HepG2 (cell line): ENCODE data around the gene TNP2. TPM values are rescaled to one million over a fixed set of nuclear protein-coding genes. Genes with fewer than 3 reads are reported as not detected.

Experiments used
- EHMT2 ChIP-seq: fragments of 200-600 bp; sonication (generic); IDR thresholded peaks from 2 replicates; pipeline ENCODE4 v1.7.0; 2017; ENCODE audit warnings: antibody characterized with exemption, low read depth, low read length, borderline replicate concordance
- ELK4 ChIP-seq: sonication (generic); formaldehyde crosslinking; IDR thresholded peaks from 2 replicates; pipeline ENCODE4 v1.9.0; 2021; ENCODE audit warnings: missing genetic modification reagents, borderline replicate concordance
- FOXC1 ChIP-seq: sonication (generic); formaldehyde crosslinking; IDR thresholded peaks from 2 replicates; pipeline ENCODE4 v1.8.0; 2022; ENCODE audit warnings: mild to moderate bottlenecking, missing genetic modification reagents, borderline replicate concordance
- HNRNPLL ChIP-seq: fragments of 200-400 bp; formaldehyde crosslinking; IDR thresholded peaks from 2 replicates; pipeline ENCODE4 v1.6.1; 2017; ENCODE audit warnings: mild to moderate bottlenecking, low read depth, low read length; ENCODE audit not compliant: poor library complexity, severe bottlenecking
- HNRNPUL1 ChIP-seq: fragments of 200-400 bp; formaldehyde crosslinking; IDR thresholded peaks from 2 replicates; pipeline ENCODE4 v1.6.1; 2017; ENCODE audit warnings: low read depth, mild to moderate bottlenecking, low read length, moderate library complexity
- JARID2 ChIP-seq: sonication (generic); formaldehyde crosslinking; IDR thresholded peaks from 2 replicates; pipeline ENCODE4 v1.8.1; 2023; ENCODE audit warnings: missing genetic modification reagents, inconsistent platforms; ENCODE audit not compliant: insufficient replicate concordance
- KDM4B ChIP-seq: sonication (generic); formaldehyde crosslinking; IDR thresholded peaks from 2 replicates; pipeline ENCODE4 v1.4.0; 2020; ENCODE audit warnings: missing genetic modification reagents
- KMT2B ChIP-seq: IDR thresholded peaks from 2 replicates; pipeline ENCODE4 v1.6.1; 2016; ENCODE audit warnings: missing genetic modification reagents, missing compliant biosample characterization
- NFIC ChIP-seq: IDR thresholded peaks from 2 replicates; pipeline ENCODE4 v1.6.1; 2012; ENCODE audit warnings: mild to moderate bottlenecking, low read length, inconsistent platforms
- ONECUT2 ChIP-seq: sonication (generic); formaldehyde crosslinking; IDR thresholded peaks from 2 replicates; pipeline ENCODE4 v1.4.0; 2020; ENCODE audit warnings: missing genetic modification reagents
- RXRA ChIP-seq: sonication (generic); formaldehyde crosslinking; IDR thresholded peaks from 2 replicates; pipeline ENCODE4 v1.5.1; 2020; ENCODE audit warnings: missing genetic modification reagents
- TERF1 ChIP-seq: sonication (generic); formaldehyde crosslinking; IDR thresholded peaks from 2 replicates; pipeline ENCODE4 v1.8.0; 2022; ENCODE audit warnings: mild to moderate bottlenecking, missing genetic modification reagents, moderate library complexity
- THAP7 ChIP-seq: sonication (generic); formaldehyde crosslinking; IDR thresholded peaks from 2 replicates; pipeline ENCODE4 v1.8.1; 2023; ENCODE audit warnings: mild to moderate bottlenecking, missing genetic modification reagents
- U2AF1 ChIP-seq: fragments of 200-400 bp; formaldehyde crosslinking; optimal IDR thresholded peaks from 2 replicates; pipeline ENCODE3; 2017; ENCODE audit warnings: mild to moderate bottlenecking, low read depth, low read length
- XRCC5 ChIP-seq: fragments of 200-400 bp; formaldehyde crosslinking; optimal IDR thresholded peaks from 2 replicates; pipeline ENCODE3; 2017; ENCODE audit warnings: mild to moderate bottlenecking, low read length
- ZFAT ChIP-seq: sonication (generic); formaldehyde crosslinking; conservative IDR thresholded peaks from 2 replicates; pipeline ENCODE4 v1.8.1; 2023; ENCODE audit warnings: missing genetic modification reagents, inconsistent platforms
- ZFP1 ChIP-seq: IDR thresholded peaks from 2 replicates; pipeline ENCODE4 v1.6.1; 2016
- ZFP91 ChIP-seq: sonication (generic); formaldehyde crosslinking; IDR thresholded peaks from 2 replicates; pipeline ENCODE4 v1.9.0; 2022; ENCODE audit warnings: missing genetic modification reagents, mild to moderate bottlenecking, borderline replicate concordance
- ZMYM3 ChIP-seq: sonication (generic); formaldehyde crosslinking; IDR thresholded peaks from 2 replicates; pipeline ENCODE4 v1.5.1; 2020; ENCODE audit warnings: mild to moderate bottlenecking, missing genetic modification reagents
- ZNF430 ChIP-seq: sonication (generic); formaldehyde crosslinking; IDR thresholded peaks from 2 replicates; pipeline ENCODE4 v1.9.0; 2021; ENCODE audit warnings: mild to moderate bottlenecking, missing genetic modification reagents
- ZNF496 ChIP-seq: sonication (generic); formaldehyde crosslinking; IDR thresholded peaks from 2 replicates; pipeline ENCODE4 v1.8.1; 2023; ENCODE audit warnings: mild to moderate bottlenecking, moderate library complexity, missing genetic modification reagents; ENCODE audit not compliant: insufficient replicate concordance
- ZNF510 ChIP-seq: sonication (generic); formaldehyde crosslinking; IDR thresholded peaks from 2 replicates; pipeline ENCODE4 v1.4.0; 2020; ENCODE audit warnings: low read depth, mild to moderate bottlenecking, missing genetic modification reagents
- ZNF672 ChIP-seq: sonication (generic); formaldehyde crosslinking; IDR thresholded peaks from 2 replicates; pipeline ENCODE4 v1.8.1; 2022; ENCODE audit warnings: missing genetic modification reagents
- ZNF703 ChIP-seq: sonication (generic); formaldehyde crosslinking; IDR thresholded peaks from 2 replicates; pipeline ENCODE4 v1.5.1; 2020; ENCODE audit warnings: missing genetic modification reagents, mild to moderate bottlenecking, moderate library complexity, borderline replicate concordance
- ZNF878 ChIP-seq: sonication (generic); formaldehyde crosslinking; IDR thresholded peaks from 2 replicates; pipeline ENCODE4 v1.8.1; 2023; ENCODE audit warnings: mild to moderate bottlenecking, missing genetic modification reagents, moderate library complexity
- ZSCAN12 ChIP-seq: sonication (generic); formaldehyde crosslinking; IDR thresholded peaks from 2 replicates; pipeline ENCODE4 v1.9.0; 2021; ENCODE audit warnings: mild to moderate bottlenecking, missing genetic modification reagents
- polyA plus RNA-seq, 8 experiments: library from polyadenylated mRNA; depleted of rRNA in 3 of 8; stranded (reverse) in 7 of 8; unstranded in 1 of 8; fragments of >200 nt; fragmentation: Illumina TruSeq in 4 of 8; extraction: Trizol in 4 of 8; gene quantifications; 2 replicates each; pipeline versions ENCODE4 v1.2.1 to v1.2.3, GENCODE V29; 2011 to 2016; ENCODE audit warnings: low read depth in 4 of 8, missing spikeins in 1 of 8, mixed read lengths in 1 of 8; ENCODE audit not compliant: insufficient read depth in 1 of 8
- total RNA-seq, 5 experiments: library from RNA; depleted of rRNA; stranded (reverse); fragments of >200 nt; fragmentation: Illumina TruSeq; extraction: Trizol; gene quantifications; 2 replicates each; pipeline ENCODE4 v1.2.3, GENCODE V29; 2016; ENCODE audit warnings: low read depth in 1 of 5

The TNP2 gene
- total and polyA plus RNA-seq, 2 of the 13 experiments (the other 11 are each of a cell fraction or from before 2014, with no cell fraction given) = not detected

- TF ChIP-seq ZNF430 (no peak), TERF1 (no peak), ZFP1 (no peak), ZMYM3 (CRISPR knock-in tag) (0 out of 2 replicates have a peak, but pooled peaks have one; percentile 55), ZSCAN12 (CRISPR knock-in tag) (no peak), HNRNPLL (no peak), ZNF672 (CRISPR knock-in tag) (no peak), HNRNPUL1 (no peak), RXRA (CRISPR knock-in tag) (no peak), ZNF496 (CRISPR knock-in tag) (no peak), FOXC1 (CRISPR knock-in tag) (no peak), ZFAT (CRISPR knock-in tag) (no peak), KDM4B (CRISPR knock-in tag) (no peak), ZNF510 (CRISPR knock-in tag) (0 out of 2 replicates have a peak, but pooled peaks have one; percentile 9), ZNF878 (CRISPR knock-in tag) (no peak), EHMT2 (no peak), ZNF703 (CRISPR knock-in tag) (no peak), JARID2 (no peak), NFIC (no peak), XRCC5 (no peak), KMT2B (CRISPR knock-in tag) (no peak), ONECUT2 (no peak), U2AF1 (no peak), THAP7 (CRISPR knock-in tag) (no peak), ZFP91 (CRISPR knock-in tag) (0 out of 2 replicates have a peak, but pooled peaks have one; percentile 26), ELK4 (no peak)
These were observed 21.2 kb upstream of the TNP2 start (continued) for GRCh38 chr16:11290102-11290893.
